ENCODE data around the gene UCN. TPM values are rescaled to one million over a fixed set of nuclear protein-coding genes. Genes with fewer than 3 reads are reported as not detected.

UCN gene
- under 1 TPM; 0.59 to 0.75 TPM for total RNA-seq
- polyA plus RNA-seq (2013, experiment 1 of 2): 0.93 TPM
- 0.99 TPM for polyA plus RNA-seq (2013, experiment 2 of 2)
- long read RNA-seq, experiment 1: 0 reads
- long read RNA-seq, experiment 2: 0 reads
- long read RNA-seq, experiment 3: 0 reads
- long read RNA-seq, experiment 4: 0 reads

- peak within 1 kb of the TSS; percentile 36 for H3K4me3 ChIP-seq (ENCODE audit: low read length)
- peak within 1 kb of the TSS; percentile 35 for H3K4me3 Mint-ChIP-seq
- no peaks in the 10 kb centered on the region for H3K36me3 ChIP-seq (ENCODE audit: control insufficient read depth, insufficient read depth, low read length)
- H3K9ac ChIP-seq (ENCODE audit: extremely low read depth, low read length, poor library complexity, severe bottlenecking): no peak within 1 kb of the TSS
- no peaks in the 10 kb centered on the region for H3K9me3 Mint-ChIP-seq
- H3K9me3 ChIP-seq (ENCODE audit: control insufficient read depth, low read length): no peaks in the 10 kb centered on the region
- H3K4me1 ChIP-seq (ENCODE audit: control insufficient read depth, insufficient read depth, low read length): peaks cover 6% of the 10 kb centered on the region
- no peak within 1 kb of the TSS for H3K27ac Mint-ChIP-seq
- no peak within 1 kb of the TSS for H3K27ac ChIP-seq (ENCODE audit: low read depth, low read length)
- peak; percentile 92 for DNase-seq
- peaks cover 57% of the 10 kb centered on the region for H3K27me3 ChIP-seq (ENCODE audit: control insufficient read depth, insufficient read depth, low read length, poor library complexity, severe bottlenecking)
- TF ChIP-seq CTCF (conservative IDR thresholded peaks at IDR 0.05): no peak
- 14 to 17% methylated on average over 19 to 25 of the region's 25 CpGs for WGBS, 2 experiments (ENCODE audit: insufficient coverage in 1 of 2, insufficient read length in 1 of 2)
- H3K4me1 Mint-ChIP-seq: peaks cover 2% of the 10 kb centered on the region
- peaks cover 53% of the 10 kb centered on the region for H3K27me3 Mint-ChIP-seq (ENCODE audit: insufficient read depth)
- H3K36me3 Mint-ChIP-seq (ENCODE audit: low read depth): peaks cover 9% of the 10 kb centered on the region
Observed at GRCh38 chr2:27308359-27308881, at the start of gene UCN. Gene UCN (minus strand): TSS chr2:27308445. CDS start chr2:27307895, 550 bp downstream.

- Histone ChIP-seq H3K4me3 (ENCODE audit: low read length) (peak within 1 kb of the TSS; percentile 91), H3K27ac (ENCODE audit: low read depth, low read length) (peak within 1 kb of the TSS; percentile 98), H3K9me3 (ENCODE audit: control insufficient read depth, low read length) (peaks cover 18% of the 10 kb centered on the region), H3K27me3 (ENCODE audit: control insufficient read depth, insufficient read depth, low read length, poor library complexity, severe bottlenecking) (no peaks in the 10 kb centered on the region), H3K36me3 (ENCODE audit: control insufficient read depth, insufficient read depth, low read length) (no peaks in the 10 kb centered on the region), H3K4me1 (ENCODE audit: control insufficient read depth, insufficient read depth, low read length) (no peaks in the 10 kb centered on the region), H3K9ac (ENCODE audit: extremely low read depth, low read length, poor library complexity, severe bottlenecking) (peak within 1 kb of the TSS; percentile 94)
- Mint-ChIP-seq H3K4me1 (peaks cover 20% of the 10 kb centered on the region), H3K4me3 (peak within 1 kb of the TSS; percentile 94), H3K27me3 (ENCODE audit: insufficient read depth) (no peaks in the 10 kb centered on the region), H3K9me3 (peaks cover 16% of the 10 kb centered on the region), H3K27ac (peak within 1 kb of the TSS; percentile 100), H3K36me3 (ENCODE audit: low read depth) (peaks cover 24% of the 10 kb centered on the region)
- 0% methylated on average over 43 to 67 of the region's 67 CpGs for WGBS, 2 experiments (ENCODE audit: insufficient coverage in 1 of 2, insufficient read length in 1 of 2)
- no peak for TF ChIP-seq CTCF (conservative IDR thresholded peaks at IDR 0.05)
- peak; percentile 98 for DNase-seq
Observed at GRCh38 chr2:27356382-27357181, 48.3 kb upstream of the UCN start, which contains the start of gene GTF3C2. Gene GTF3C2 (minus strand): TSS chr2:27356764. CDS start chr2:27343554, 13,210 bp downstream.

GRCh38 chr2:27356056-27356381 is 47.8 kb upstream of the UCN start:
- H3K9me3 ChIP-seq (ENCODE audit: control insufficient read depth, low read length): peaks cover 16% of the 10 kb centered on the region
- H3K9ac ChIP-seq (ENCODE audit: extremely low read depth, low read length, poor library complexity, severe bottlenecking): peak overlapping the region; percentile 94
- peaks cover 20% of the 10 kb centered on the region for H3K4me1 Mint-ChIP-seq
- peak overlapping the region; percentile 91 for H3K4me3 ChIP-seq (ENCODE audit: low read length)
- peaks cover 22% of the 10 kb centered on the region for H3K36me3 Mint-ChIP-seq (ENCODE audit: low read depth)
- H3K4me3 Mint-ChIP-seq: peak overlapping the region; percentile 94
- peaks cover 14% of the 10 kb centered on the region for H3K9me3 Mint-ChIP-seq
- no peaks in the 10 kb centered on the region for H3K27me3 ChIP-seq (ENCODE audit: control insufficient read depth, insufficient read depth, low read length, poor library complexity, severe bottlenecking)
- peak overlapping the region; percentile 100 for H3K27ac Mint-ChIP-seq
- no peaks in the 10 kb centered on the region for H3K4me1 ChIP-seq (ENCODE audit: control insufficient read depth, insufficient read depth, low read length)
- no peak for TF ChIP-seq CTCF (conservative IDR thresholded peaks at IDR 0.05)
- H3K36me3 ChIP-seq (ENCODE audit: control insufficient read depth, insufficient read depth, low read length): no peaks in the 10 kb centered on the region
- WGBS, 2 experiments (ENCODE audit: insufficient coverage in 1 of 2, insufficient read length in 1 of 2): 0 to 1% methylated on average over 7 to 12 of the region's 12 CpGs
- H3K27me3 Mint-ChIP-seq (ENCODE audit: insufficient read depth): no peaks in the 10 kb centered on the region
- peak overlapping the region; percentile 98 for H3K27ac ChIP-seq (ENCODE audit: low read depth, low read length)
- peak; percentile 84 for DNase-seq
